HFFc6 (cell line): ENCODE data around the gene SSBP3. TPM values are rescaled to one million over a fixed set of nuclear protein-coding genes. Genes with fewer than 3 reads are reported as not detected.
A peak's percentile ranks its signal among the peaks of the same experiment; 100 is the strongest.

ENCODE experiments used
- DNase-seq: peaks from one replicate; pipeline ENCODE4 v3.0.0-alpha.2; 2018
- H3K27ac Mint-ChIP-seq: 2 replicates; pipeline ENCODE4 v1.8.0; 2020; ENCODE audit warnings: mild to moderate bottlenecking, mixed read lengths
- H3K27me3 Mint-ChIP-seq: 2 replicates; pipeline ENCODE4 v1.8.0; 2021; ENCODE audit warnings: mild to moderate bottlenecking, moderate library complexity, mixed read lengths; ENCODE audit not compliant: insufficient read depth
- H3K36me3 Mint-ChIP-seq: 2 replicates; pipeline ENCODE4 v1.8.0; 2021; ENCODE audit warnings: low read depth, mixed read lengths
- H3K4me1 Mint-ChIP-seq: 2 replicates; pipeline ENCODE4 v1.8.0; 2020; ENCODE audit warnings: low read depth, mixed read lengths
- H3K4me3 Mint-ChIP-seq: 2 replicates; pipeline ENCODE4 v1.8.0; 2020; ENCODE audit warnings: mild to moderate bottlenecking, moderate library complexity, mixed read lengths
- H3K9me3 Mint-ChIP-seq: 2 replicates; pipeline ENCODE4 v1.8.0; 2020; ENCODE audit warnings: mild to moderate bottlenecking, mixed read lengths
- CTCF ChIP-seq: fragments of 200-600 bp; sonication (generic); IDR thresholded peaks from 2 replicates; pipeline ENCODE4 v1.5.0; 2021; ENCODE audit warnings: antibody characterized with exemption, mild to moderate bottlenecking
- total RNA-seq, 6 experiments: library from RNA; stranded (reverse); fragmentation: NEBNext Ultra II Directional; extraction: Animal tissue kit (Norgen Biotek cat#: 25700); gene quantifications; 2 replicates in 1 of 6; 3 replicates in 5 of 6; pipeline ENCODE4 v1.2.3, GENCODE V29; 2021

Gene SSBP3
- total RNA-seq, 6 experiments from 2014 or later = 42.3 to 72.2 (median 58.1) TPM

- Mint-ChIP-seq H3K27me3 (peaks cover 1% of the 10 kb centered on the region; the same call in 1 of the 2 replicates), H3K4me1 (peaks cover 35% of the 10 kb centered on the region), H3K27ac (no peak overlapping the region), H3K4me3 (no peak overlapping the region), H3K9me3 (no peaks in the 10 kb centered on the region), H3K36me3 (peaks cover 5% of the 10 kb centered on the region)
- DNase-seq = no peak
- no peak for TF ChIP-seq CTCF
Measured at GRCh38 chr1:54315099-54315498, 91.1 kb downstream of the SSBP3 start.

GRCh38 chr1:54314696-54315095 lies 91.5 kb downstream of the SSBP3 start:
- H3K4me1 Mint-ChIP-seq = peaks cover 35% of the 10 kb centered on the region
- H3K27me3 Mint-ChIP-seq = peaks cover 1% of the 10 kb centered on the region; the same call in 1 of the 2 replicates
- TF ChIP-seq CTCF = no peak
- no peak overlapping the region for H3K27ac Mint-ChIP-seq
- H3K9me3 Mint-ChIP-seq = no peaks in the 10 kb centered on the region
- no peak overlapping the region for H3K4me3 Mint-ChIP-seq
- no peak for DNase-seq
- peaks cover under 1% of the 10 kb centered on the region; the same call in 1 of the 2 replicates for H3K36me3 Mint-ChIP-seq

GRCh38 chr1:54312796-54313316 lies 93.3 kb downstream of the SSBP3 start:
- Mint-ChIP-seq H3K27me3 (peaks cover 1% of the 10 kb centered on the region; the same call in 1 of the 2 replicates), H3K36me3 (no peaks in the 10 kb centered on the region), H3K4me1 (peaks cover 44% of the 10 kb centered on the region), H3K9me3 (no peaks in the 10 kb centered on the region), H3K27ac (peak overlapping the region; percentile 82), H3K4me3 (peak overlapping the region; percentile 35; the same call in 1 of the 2 replicates)
- peak; percentile 47 for DNase-seq
- TF ChIP-seq CTCF = no peak

GRCh38 chr1:54311506-54311905 lies 94.7 kb downstream of the SSBP3 start:
- Mint-ChIP-seq H3K36me3 (0 out of 2 replicates have a peak, but pooled peaks cover 6% of the 10 kb centered on the region), H3K27me3 (peaks cover 1% of the 10 kb centered on the region; the same call in 1 of the 2 replicates), H3K4me1 (peaks cover 38% of the 10 kb centered on the region), H3K9me3 (no peaks in the 10 kb centered on the region), H3K4me3 (no peak overlapping the region), H3K27ac (peak overlapping the region; percentile 65)
- peak; percentile 21 for DNase-seq
- no peak for TF ChIP-seq CTCF

- Mint-ChIP-seq H3K9me3 (no peaks in the 10 kb centered on the region), H3K27ac (peak overlapping the region; percentile 55), H3K27me3 (peaks cover 1% of the 10 kb centered on the region; the same call in 1 of the 2 replicates), H3K4me3 (no peak overlapping the region), H3K4me1 (peaks cover 38% of the 10 kb centered on the region), H3K36me3 (0 out of 2 replicates have a peak, but pooled peaks cover 6% of the 10 kb centered on the region)
- TF ChIP-seq CTCF = peak; percentile 78
- no peak for DNase-seq
Measured at GRCh38 chr1:54310439-54311328, 95.5 kb downstream of the SSBP3 start.
